ENCODE measurements around the gene SDC1.

SDC1 gene

GRCh38 chr2:20168727-20169696 is 55.9 kb downstream of the SDC1 start:
- DNase-seq, result no peak

- no peak for DNase-seq
These were observed 56.7 kb downstream of the SDC1 start for GRCh38 chr2:20168048-20168726.

- DNase-seq, result no peak
These were observed 57.6 kb downstream of the SDC1 start for GRCh38 chr2:20167356-20167755.

- DNase-seq, result peak; percentile 51
These were observed 59.0 kb downstream of the SDC1 start for GRCh38 chr2:20165677-20166509.

- DNase-seq, result no peak
These were observed 60.0 kb downstream of the SDC1 start for GRCh38 chr2:20164734-20165478.

- DNase-seq, result peak; percentile 45
These were observed 60.7 kb downstream of the SDC1 start for GRCh38 chr2:20164061-20164733.

- no peak for DNase-seq
These were observed 65.4 kb downstream of the SDC1 start for GRCh38 chr2:20159411-20160070.

GRCh38 chr2:20157193-20157891 is 67.6 kb downstream of the SDC1 start:
- peak; percentile 53 for DNase-seq

GRCh38 chr2:20156836-20157192 is 68.1 kb downstream of the SDC1 start:
- DNase-seq, result no peak

GRCh38 chr2:20156076-20156759 is 68.7 kb downstream of the SDC1 start:
- no peak for DNase-seq

GRCh38 chr2:20153131-20153851 is 71.6 kb downstream of the SDC1 start:
- DNase-seq, result no peak

GRCh38 chr2:20150806-20151571 is 73.9 kb downstream of the SDC1 start:
- peak; percentile 41 for DNase-seq

Data from RPMI8226 (cell line).